HG03175 (cell line): ENCODE data around the gene ABCC3.

Experiments used
- ATAC-seq: cut with Tn5 transposase; IDR thresholded peaks from one replicate; pipeline ENCODE4 v1.9.1; 2021; ENCODE audit warnings: mild to moderate bottlenecking, moderate library complexity; ENCODE audit not compliant: unreplicated experiment

ABCC3 gene

GRCh38 chr17:50641357-50641756 is 6.7 kb downstream of the ABCC3 start:
- no peak for ATAC-seq

DNA sequence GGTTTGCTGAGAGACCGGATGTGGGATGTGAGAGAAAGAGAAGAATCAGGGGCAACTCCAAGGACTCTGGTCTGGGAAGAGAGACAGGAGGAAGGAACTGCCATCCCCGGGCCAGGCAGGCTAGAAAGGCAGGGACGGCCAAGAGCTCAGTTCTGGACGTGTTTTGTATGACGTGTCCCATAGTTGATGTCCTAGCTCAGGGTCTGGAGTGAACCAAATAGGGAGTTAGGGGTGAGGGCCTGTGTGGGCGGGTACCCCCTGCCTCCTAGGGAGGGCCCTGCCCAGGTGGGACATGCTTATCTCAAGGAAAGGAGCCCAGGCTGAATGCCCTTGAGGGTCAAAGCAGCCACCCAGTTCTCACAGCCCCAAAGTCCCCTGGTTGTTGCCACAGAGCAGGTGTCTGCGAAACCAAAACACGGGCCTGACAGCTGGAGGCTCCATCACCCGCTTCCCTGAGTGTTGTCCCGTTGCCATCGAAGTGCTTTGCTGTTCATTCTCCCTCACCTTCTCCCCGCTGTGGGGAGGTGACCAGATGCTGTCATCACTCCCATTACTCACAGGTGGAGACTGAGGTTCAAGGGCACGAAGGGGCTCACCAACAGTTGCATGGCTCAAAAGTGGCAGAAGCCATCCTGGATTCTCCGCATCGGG is 7.5 kb downstream of the ABCC3 start:
- ATAC-seq, result no peak

DNA sequence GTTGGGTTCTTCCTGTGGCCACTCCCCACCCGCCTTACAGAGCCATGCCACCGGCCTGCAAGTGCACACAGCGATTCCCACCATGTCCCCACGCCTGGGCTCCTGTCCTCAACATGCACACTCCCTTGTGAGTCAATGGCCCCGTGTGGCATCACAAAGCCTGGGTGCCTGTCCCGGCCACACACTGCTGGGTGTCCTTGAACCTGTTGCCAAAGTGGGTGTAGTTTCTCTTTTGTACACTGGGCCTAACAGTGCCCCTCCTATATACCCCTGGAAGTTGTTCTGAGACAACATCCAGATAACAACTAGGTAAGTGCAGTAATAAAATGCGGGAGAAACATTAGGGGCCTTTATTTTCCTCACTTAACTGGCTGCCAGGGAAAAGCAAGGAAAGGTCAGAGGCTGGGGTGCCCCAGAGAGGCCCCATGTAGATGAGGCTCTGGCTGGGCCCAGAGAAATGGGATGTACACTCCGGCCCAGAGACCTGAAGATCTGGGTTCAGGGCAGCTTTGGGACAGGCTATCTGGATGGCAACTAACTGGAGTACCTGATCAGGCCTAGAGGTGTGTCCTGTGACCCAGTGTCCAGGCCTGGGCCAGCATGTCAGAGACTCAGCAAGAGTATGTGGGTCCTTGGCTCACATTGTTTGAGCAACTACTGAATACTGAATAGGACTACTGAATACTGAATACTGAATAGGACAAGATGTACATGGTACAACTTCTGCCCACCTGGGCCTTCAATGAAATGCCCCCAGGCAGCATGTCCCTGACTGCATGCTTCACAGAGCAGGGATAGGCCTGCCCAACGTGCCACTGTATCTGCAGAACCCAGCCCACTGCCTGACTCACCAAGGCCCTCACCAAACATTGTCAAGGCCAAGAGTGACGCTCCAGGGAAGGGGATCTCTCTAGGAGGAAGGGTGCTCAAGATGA is 8.3 kb downstream of the ABCC3 start:
- no peak for ATAC-seq

DNA sequence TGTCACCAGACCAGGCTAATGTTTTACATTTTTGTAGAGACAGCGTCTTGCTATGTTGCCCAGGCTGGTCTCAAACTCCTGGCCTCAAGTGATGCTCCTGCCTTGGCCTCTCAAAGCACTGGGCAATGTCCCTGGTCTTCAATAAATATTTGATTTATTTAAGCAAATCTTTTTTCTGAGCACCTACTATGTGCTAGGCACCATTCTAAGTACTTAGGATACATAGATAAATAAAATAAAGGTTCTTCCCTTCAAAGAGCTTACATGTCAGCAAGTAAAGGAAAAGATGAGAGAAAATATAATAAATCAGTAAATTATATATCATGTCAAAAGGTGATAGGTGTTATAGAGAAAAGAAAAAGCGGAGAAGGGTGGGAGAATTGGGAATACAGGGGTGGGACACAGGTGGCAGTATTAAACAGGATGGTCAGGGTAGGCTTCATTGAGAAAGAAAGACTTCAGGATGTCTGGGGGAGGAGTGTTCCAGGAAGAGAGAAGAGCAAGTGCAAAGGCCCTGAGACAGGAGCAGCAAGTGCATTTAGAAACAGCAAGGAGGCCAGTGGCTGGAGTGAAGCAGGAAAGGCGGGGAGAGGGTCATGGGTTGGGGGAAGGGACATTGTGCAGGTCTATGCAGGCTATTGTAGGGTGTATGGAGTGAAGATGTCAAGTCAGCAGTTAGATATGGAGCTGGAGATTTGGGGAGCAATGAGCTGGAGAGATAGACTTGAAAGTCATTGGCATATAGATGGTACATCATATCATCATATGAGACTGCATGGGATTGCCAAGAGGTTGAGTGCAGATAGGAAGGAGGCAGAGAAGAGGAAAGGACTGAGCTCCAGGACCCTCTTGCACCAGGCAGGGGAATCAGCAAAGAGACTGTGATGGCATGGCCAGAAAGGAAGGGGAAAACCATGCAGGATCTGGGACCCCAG is 11.3 kb downstream of the ABCC3 start:
- ATAC-seq, result no peak

- no peak for ATAC-seq
Measured at GRCh38 chr17:50647187-50647586, 12.5 kb downstream of the ABCC3 start.

DNA sequence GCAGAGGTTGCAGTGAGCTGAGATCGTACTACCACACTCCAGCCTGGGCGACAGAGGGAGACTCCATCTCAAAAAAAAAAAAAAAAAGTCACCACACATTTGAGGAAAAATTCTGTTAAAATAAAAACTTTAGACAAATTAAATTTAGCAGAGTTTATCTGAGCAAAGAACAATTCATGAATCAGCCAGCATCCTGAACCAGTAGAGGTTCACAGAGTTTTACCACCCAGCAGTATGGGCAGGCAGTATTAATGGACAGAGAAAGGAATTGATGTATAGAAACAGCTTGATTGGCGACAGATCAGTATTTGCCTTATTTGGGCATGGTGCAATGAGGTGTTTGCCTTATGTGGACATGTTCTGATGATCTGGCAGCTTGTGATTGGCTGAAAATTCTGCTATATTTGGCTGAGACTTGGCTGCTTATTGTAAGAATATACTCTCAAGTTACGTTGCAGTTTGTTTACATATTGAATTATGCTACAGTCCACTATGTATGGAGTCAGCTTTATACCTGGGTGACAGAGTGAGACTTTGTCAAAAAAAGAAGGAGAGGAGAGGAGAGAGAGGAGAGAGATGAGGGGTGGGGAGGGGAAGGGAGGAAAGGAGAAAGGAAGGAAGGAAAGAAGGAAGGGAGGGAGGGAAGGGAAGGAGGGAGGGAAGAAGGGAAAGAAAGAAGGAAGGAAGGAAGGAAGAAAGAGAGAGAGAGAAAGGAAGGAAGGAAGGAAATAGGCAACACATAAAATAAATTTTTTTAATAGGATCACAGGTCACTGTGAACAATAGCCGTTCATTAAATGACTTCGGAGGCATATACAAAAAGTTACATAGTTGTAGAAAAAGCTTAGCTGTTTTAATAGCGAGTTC is 14.6 kb downstream of the ABCC3 start:
- no peak for ATAC-seq

DNA sequence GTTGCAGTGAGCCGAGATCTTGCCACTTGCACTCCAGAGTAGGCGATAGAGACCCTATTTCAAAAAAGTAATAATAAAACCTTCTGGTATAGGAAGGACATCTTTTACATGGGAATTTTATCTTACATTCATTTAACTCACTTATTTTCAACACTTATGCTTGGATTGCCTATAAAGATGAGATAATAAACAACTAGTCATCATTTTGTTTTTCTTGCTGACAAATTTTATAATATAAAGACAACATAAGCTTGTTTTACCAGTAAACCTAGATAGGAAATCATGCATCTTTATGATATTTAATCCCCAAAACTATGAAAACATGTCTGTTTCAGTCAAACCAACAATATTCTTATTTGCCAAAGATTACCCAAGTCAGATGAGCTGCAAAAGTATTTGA is 17.0 kb downstream of the ABCC3 start:
- ATAC-seq, result no peak

DNA sequence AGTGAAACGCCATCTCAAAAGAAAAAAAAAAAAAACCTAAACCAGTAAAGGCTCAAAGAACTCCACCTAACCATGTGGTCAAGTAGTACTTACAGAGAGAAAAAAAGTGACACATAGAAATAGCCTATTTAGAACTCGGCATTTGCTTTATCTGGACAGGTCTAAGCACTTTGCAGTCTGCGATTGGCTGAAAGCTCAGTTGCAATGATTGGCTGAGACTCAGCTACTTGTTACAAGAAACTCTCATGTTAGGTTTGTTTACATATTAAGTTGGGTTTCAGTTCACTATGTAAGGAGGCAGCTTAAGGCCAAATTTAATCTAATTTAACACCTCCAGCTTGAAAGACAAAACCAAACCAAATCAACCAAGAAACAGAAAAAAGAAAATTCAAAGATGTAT is 19.1 kb downstream of the ABCC3 start:
- ATAC-seq, result no peak

DNA sequence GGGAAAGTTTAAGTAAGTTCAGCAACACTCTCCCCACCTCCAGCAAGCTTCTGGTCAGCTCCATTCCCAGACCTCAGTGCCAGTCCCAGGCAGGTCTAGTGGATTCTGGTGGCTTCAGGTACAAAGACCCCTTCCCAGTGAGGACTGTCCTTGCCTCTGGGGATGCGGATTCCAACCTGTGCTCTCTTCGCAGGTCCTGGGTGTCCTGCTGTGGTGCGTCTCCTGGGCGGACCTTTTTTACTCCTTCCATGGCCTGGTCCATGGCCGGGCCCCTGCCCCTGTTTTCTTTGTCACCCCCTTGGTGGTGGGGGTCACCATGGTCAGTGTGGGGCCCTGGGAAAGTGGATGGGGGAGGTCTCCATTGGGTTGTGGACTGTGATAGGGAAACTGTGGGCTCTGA is 21.8 kb downstream of the ABCC3 start:
- ATAC-seq, result no peak

DNA sequence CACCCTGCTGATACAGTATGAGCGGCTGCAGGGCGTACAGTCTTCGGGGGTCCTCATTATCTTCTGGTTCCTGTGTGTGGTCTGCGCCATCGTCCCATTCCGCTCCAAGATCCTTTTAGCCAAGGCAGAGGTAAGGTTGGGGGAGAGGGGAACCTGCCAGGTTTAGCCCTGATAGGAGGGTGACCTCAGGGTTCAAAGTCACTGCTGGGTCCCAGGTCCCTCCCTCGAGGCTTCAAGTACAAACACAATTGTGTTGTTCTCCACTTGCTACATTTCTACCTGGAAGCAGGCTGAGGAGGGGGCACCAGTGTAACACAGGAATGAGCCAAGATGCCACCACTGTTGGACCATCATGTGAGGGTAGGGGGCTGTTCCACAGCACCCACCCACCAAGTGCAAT is 22.4 kb downstream of the ABCC3 start:
- no peak for ATAC-seq

DNA sequence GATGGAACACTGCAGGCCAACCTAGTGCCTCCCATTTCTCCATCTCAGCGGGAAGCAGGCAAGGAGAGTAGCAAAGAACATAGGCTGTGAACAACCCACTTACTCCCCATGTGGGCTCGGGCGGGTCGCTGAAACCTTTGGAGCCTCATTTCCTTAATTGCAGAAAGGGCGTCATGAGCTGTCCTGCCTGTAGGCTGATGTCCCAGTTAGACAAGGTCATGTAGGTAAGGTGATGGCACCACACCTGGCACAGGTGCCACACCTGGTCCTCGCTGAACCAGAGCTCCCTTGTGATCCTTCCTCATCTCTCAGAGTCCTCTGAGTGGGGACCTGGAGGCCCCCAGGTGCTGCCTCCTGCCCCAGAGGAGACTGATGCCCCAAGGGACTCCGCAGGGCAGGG is 22.9 kb downstream of the ABCC3 start:
- no peak for ATAC-seq

- ATAC-seq, result no peak
Measured at GRCh38 chr17:50658616-50659015, 23.9 kb downstream of the ABCC3 start.

DNA sequence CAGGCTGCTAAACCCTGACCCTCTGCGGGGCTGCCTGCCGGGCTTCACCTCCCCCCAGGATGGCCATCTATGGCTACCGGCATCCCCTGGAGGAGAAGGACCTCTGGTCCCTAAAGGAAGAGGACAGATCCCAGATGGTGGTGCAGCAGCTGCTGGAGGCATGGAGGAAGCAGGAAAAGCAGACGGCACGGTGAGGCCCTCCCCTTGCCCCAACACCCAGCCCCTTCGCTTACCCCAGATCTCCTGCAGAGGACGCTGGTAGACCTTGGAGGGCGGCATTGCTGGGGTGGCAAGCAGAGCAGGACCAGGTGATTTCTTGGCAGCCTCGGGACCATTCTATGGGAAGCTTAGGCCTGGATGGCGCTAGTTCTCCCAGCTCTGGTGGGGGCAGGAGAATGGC is 24.5 kb downstream of the ABCC3 start:
- no peak for ATAC-seq

DNA sequence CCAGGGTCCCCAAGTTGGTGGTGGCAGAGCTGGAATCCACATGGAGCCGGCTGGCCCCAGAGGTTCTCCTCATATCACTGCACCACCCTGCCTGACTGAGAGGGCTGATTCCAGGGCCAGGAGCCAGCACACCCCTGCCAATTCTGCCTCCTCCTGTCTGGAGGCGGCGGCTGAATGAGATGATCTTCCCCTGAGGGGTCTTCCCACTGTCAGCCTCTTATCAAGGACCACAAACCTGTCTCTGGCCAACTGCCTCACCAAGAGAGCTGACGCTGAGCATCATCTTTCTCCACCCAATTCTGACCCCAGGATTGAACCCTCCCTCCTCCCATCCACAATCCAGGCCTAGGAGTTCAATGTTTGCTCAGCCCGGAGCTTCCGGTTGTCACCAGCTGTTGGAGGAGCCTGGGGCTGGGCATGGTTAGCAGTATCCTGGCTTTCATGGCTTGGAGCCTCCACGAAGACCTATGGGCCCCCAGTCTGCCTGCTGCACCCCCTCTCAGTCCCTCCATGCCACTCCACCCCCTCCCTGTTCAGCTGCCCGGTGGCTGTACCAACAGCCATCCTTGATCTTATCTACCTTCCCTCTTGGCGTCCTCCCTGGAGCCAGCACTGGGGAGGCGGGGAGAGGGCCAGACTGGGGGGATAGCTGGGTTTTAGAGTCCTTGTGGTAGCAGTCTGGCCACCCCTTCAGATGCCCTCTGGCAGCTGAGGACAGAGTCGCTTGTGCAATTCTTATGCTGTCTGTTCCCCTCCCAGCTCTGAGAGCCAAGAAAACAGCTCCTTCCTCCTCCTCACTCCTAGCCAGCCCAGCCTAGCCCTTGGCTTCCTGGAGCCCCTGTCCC is 25.6 kb downstream of the ABCC3 start:
- no peak for ATAC-seq

GRCh38 chr17:50660887-50661345 is 26.2 kb downstream of the ABCC3 start:
- no peak for ATAC-seq

DNA sequence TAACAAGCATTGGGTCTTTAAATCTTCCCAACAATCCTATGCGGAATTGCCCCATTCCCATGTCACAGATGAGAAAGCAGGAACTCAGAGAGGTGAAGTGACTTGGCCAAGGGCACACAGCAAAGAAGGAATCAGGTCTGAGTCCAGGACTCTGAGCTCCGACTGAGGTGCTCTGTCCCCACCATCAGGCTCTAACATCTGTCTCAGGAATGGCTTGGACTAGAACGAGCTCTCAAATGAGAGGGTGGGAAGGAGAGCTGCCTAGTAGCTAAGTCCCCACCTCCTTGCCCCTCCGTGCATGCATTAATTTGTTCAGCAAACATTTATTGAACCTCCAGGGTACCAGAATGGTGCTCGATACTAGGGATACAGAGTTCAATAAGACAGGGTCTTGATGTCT is 26.7 kb downstream of the ABCC3 start:
- no peak for ATAC-seq

- ATAC-seq, result no peak
Measured at GRCh38 chr17:50661795-50662391, 27.2 kb downstream of the ABCC3 start.

GRCh38 chr17:50662632-50663225 is 28.0 kb downstream of the ABCC3 start:
- ATAC-seq, result no peak
